ENCODE results near the gene TOLLIP.

- no peak for TF ChIP-seq SP1 (IDR thresholded peaks at IDR 0.05; ENCODE audit: low read depth, low read length)
- no peak for TF ChIP-seq EZH2 (IDR thresholded peaks at IDR 0.05; ENCODE audit: low read depth, low read length, severe bottlenecking)
- no peak for TF ChIP-seq SIN3A (conservative IDR thresholded peaks at IDR 0.05 in 1 of 2, IDR thresholded peaks at IDR 0.05 in 1 of 2; ENCODE audit: low read depth in 1 of 2, low read length in 2 of 2)
- no peak for TF ChIP-seq CREB1 (IDR thresholded peaks at IDR 0.05)
- no peak for TF ChIP-seq CTCF (IDR thresholded peaks at IDR 0.05; ENCODE audit: control extremely low read depth in 1 of 3, insufficient read depth in 1 of 3, low read depth in 1 of 3, low read length in 3 of 3)
- TF ChIP-seq CEBPB (IDR thresholded peaks at IDR 0.05; ENCODE audit: low read depth, low read length), result no peak
- TF ChIP-seq POLR2A (IDR thresholded peaks at IDR 0.05; ENCODE audit: control extremely low read depth in 1 of 2, low read depth in 2 of 2, low read length in 2 of 2), result no peak
Measured at GRCh38 chr11:1259561-1259960, 49.9 kb downstream of the TOLLIP start.
